Measurements from ENCODE around the gene CDH3.

The CDH3 gene

GRCh38 chr16:68617734-68618133, 27.4 kb upstream of the CDH3 start:
- Histone ChIP-seq H4K20me1 (ENCODE audit: insufficient read depth, low read length) (no peaks in the 10 kb centered on the region), H3K27me3 (replicated peaks; ENCODE audit: insufficient read depth, low read length) (no peaks in the 10 kb centered on the region), H3K9me2 (replicated peaks; ENCODE audit: insufficient read depth, low read length) (no peaks in the 10 kb centered on the region), H3K9ac (ENCODE audit: low read length) (no peak overlapping the region), H3K4me3 (ENCODE audit: low read length) (no peak overlapping the region), H3K4me2 (ENCODE audit: low read depth, low read length) (no peak overlapping the region), H3K27ac (ENCODE audit: low read length) (no peak overlapping the region), H3K79me2 (ENCODE audit: low read length) (no peaks in the 10 kb centered on the region), H3K9me3 (replicated peaks; ENCODE audit: insufficient read depth, low read length) (no peaks in the 10 kb centered on the region), H3K36me3 (replicated peaks; ENCODE audit: insufficient read depth, low read length) (no peaks in the 10 kb centered on the region), H3F3A (ENCODE audit: insufficient read depth, low read length) (no peaks in the 10 kb centered on the region), H2AFZ (ENCODE audit: low read length) (no peak overlapping the region), H3K4me1 (ENCODE audit: low read length) (no peaks in the 10 kb centered on the region)
- TF ChIP-seq CTCF (IDR thresholded peaks at IDR 0.05; ENCODE audit: low read length) (no peak), EZH2phosphoT487 (IDR thresholded peaks at IDR 0.05; ENCODE audit: low read length) (no peak), EZH2 (optimal IDR thresholded peaks at IDR 0.05; ENCODE audit: low read depth, low read length) (no peak)
- DNase-seq = no peak

DNA sequence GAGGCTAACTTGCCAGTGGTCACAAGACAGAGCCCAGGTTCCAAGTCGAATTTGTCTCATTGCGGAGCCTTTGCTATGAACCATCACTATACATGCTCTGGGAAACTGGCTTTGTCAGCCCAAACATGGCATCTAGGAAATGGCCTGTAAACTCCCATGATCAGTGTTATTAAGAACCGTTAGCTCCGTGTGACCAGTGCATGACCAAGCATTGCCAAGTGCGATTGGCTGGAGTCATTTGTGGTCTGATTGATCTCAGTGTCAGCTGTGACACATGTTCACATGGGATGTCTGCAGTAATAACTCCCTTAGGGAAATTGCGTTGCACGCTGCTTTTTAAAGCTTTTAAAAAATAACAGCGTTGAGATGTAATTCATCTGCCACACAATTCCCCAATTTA, 18.6 kb upstream of the CDH3 start:
- no peak overlapping the region for H3K4me2 ChIP-seq (ENCODE audit: low read depth, low read length)
- no peak overlapping the region for H3K9ac ChIP-seq (ENCODE audit: low read length)
- no peaks in the 10 kb centered on the region for H3K79me2 ChIP-seq (ENCODE audit: low read length)
- H4K20me1 ChIP-seq (ENCODE audit: insufficient read depth, low read length) = no peaks in the 10 kb centered on the region
- H3K4me3 ChIP-seq (ENCODE audit: low read length) = no peak overlapping the region
- no peak overlapping the region for H3K27ac ChIP-seq (ENCODE audit: low read length)
- H3K27me3 ChIP-seq (replicated peaks; ENCODE audit: insufficient read depth, low read length) = peaks cover 3% of the 10 kb centered on the region; the same call in 1 of the 2 replicates
- no peaks in the 10 kb centered on the region for H3K9me2 ChIP-seq (replicated peaks; ENCODE audit: insufficient read depth, low read length)
- no peaks in the 10 kb centered on the region for H3K9me3 ChIP-seq (replicated peaks; ENCODE audit: insufficient read depth, low read length)
- no peak for DNase-seq
- H2AFZ ChIP-seq (ENCODE audit: low read length) = no peak overlapping the region
- H3K36me3 ChIP-seq (replicated peaks; ENCODE audit: insufficient read depth, low read length) = no peaks in the 10 kb centered on the region
- H3F3A ChIP-seq (ENCODE audit: insufficient read depth, low read length) = no peaks in the 10 kb centered on the region
- TF ChIP-seq EZH2phosphoT487 (IDR thresholded peaks at IDR 0.05; ENCODE audit: low read length) = no peak
- no peak for TF ChIP-seq CTCF (IDR thresholded peaks at IDR 0.05; ENCODE audit: low read length)
- TF ChIP-seq EZH2 (optimal IDR thresholded peaks at IDR 0.05; ENCODE audit: low read depth, low read length) = no peak
- no peaks in the 10 kb centered on the region for H3K4me1 ChIP-seq (ENCODE audit: low read length)

- no peaks in the 10 kb centered on the region for H3K36me3 ChIP-seq (replicated peaks; ENCODE audit: insufficient read depth, low read length)
- no peaks in the 10 kb centered on the region for H3K4me1 ChIP-seq (ENCODE audit: low read length)
- no peak overlapping the region for H3K4me3 ChIP-seq (ENCODE audit: low read length)
- no peak overlapping the region for H3K9ac ChIP-seq (ENCODE audit: low read length)
- TF ChIP-seq EZH2 (optimal IDR thresholded peaks at IDR 0.05; ENCODE audit: low read depth, low read length) (no peak), CTCF (IDR thresholded peaks at IDR 0.05; ENCODE audit: low read length) (no peak), EZH2phosphoT487 (IDR thresholded peaks at IDR 0.05; ENCODE audit: low read length) (no peak)
- no peaks in the 10 kb centered on the region for H3K9me2 ChIP-seq (replicated peaks; ENCODE audit: insufficient read depth, low read length)
- no peaks in the 10 kb centered on the region for H3F3A ChIP-seq (ENCODE audit: insufficient read depth, low read length)
- H3K9me3 ChIP-seq (replicated peaks; ENCODE audit: insufficient read depth, low read length) = no peaks in the 10 kb centered on the region
- H2AFZ ChIP-seq (ENCODE audit: low read length) = no peak overlapping the region
- H3K79me2 ChIP-seq (ENCODE audit: low read length) = no peaks in the 10 kb centered on the region
- no peak for DNase-seq
- H3K27ac ChIP-seq (ENCODE audit: low read length) = no peak overlapping the region
- no peaks in the 10 kb centered on the region for H4K20me1 ChIP-seq (ENCODE audit: insufficient read depth, low read length)
- H3K27me3 ChIP-seq (replicated peaks; ENCODE audit: insufficient read depth, low read length) = peaks cover 3% of the 10 kb centered on the region; the same call in 1 of the 2 replicates
- H3K4me2 ChIP-seq (ENCODE audit: low read depth, low read length) = no peak overlapping the region
Observed at GRCh38 chr16:68627951-68628425, 17.1 kb upstream of the CDH3 start.

Measured in MM.1S (cell line).